HG03575 (cell line): Measurements from ENCODE around the gene DCBLD1.

ENCODE experiments used
- ATAC-seq: cut with Tn5 transposase; IDR thresholded peaks from one replicate; pipeline ENCODE4 v1.9.1; 2021; ENCODE audit not compliant: unreplicated experiment, insufficient number of reproducible peaks, low FRiP score; ENCODE audit errors: extremely low read depth

Gene DCBLD1

GRCh38 chr6:117494694-117495318 is 12.3 kb downstream of the DCBLD1 start:
- no peak for ATAC-seq

GRCh38 chr6:117495425-117495824 is 13.0 kb downstream of the DCBLD1 start:
- no peak for ATAC-seq

- ATAC-seq, result no peak
Measured at GRCh38 chr6:117495869-117496268, 13.4 kb downstream of the DCBLD1 start.

- ATAC-seq, result no peak
Measured at GRCh38 chr6:117496383-117496990, 14.0 kb downstream of the DCBLD1 start.

GRCh38 chr6:117497237-117497636 is 14.8 kb downstream of the DCBLD1 start:
- ATAC-seq, result no peak

- ATAC-seq, result no peak
Measured at GRCh38 chr6:117498159-117498558, 15.7 kb downstream of the DCBLD1 start.

- no peak for ATAC-seq
Measured at GRCh38 chr6:117501722-117502121, 19.2 kb downstream of the DCBLD1 start.

GRCh38 chr6:117502580-117502979 is 20.1 kb downstream of the DCBLD1 start:
- ATAC-seq, result no peak

GRCh38 chr6:117503211-117503610 is 20.7 kb downstream of the DCBLD1 start:
- ATAC-seq, result no peak

GRCh38 chr6:117504478-117505144 is 22.1 kb downstream of the DCBLD1 start:
- no peak for ATAC-seq

GRCh38 chr6:117505311-117505710 is 22.8 kb downstream of the DCBLD1 start:
- ATAC-seq, result no peak

GRCh38 chr6:117506180-117506835 is 23.8 kb downstream of the DCBLD1 start:
- no peak for ATAC-seq

GRCh38 chr6:117506907-117507306 is 24.4 kb downstream of the DCBLD1 start:
- ATAC-seq, result no peak

- no peak for ATAC-seq
Measured at GRCh38 chr6:117508450-117508971, 26.0 kb downstream of the DCBLD1 start.

- ATAC-seq, result no peak
Measured at GRCh38 chr6:117509021-117509420, 26.5 kb downstream of the DCBLD1 start.

GRCh38 chr6:117512056-117512828 is 29.8 kb downstream of the DCBLD1 start:
- ATAC-seq, result no peak

- ATAC-seq, result no peak
Measured at GRCh38 chr6:117512987-117513573, 30.6 kb downstream of the DCBLD1 start.

- no peak for ATAC-seq
Measured at GRCh38 chr6:117513778-117514365, 31.4 kb downstream of the DCBLD1 start.
